ENCODE measurements around the gene BCL2L1.

BCL2L1 gene

DNA sequence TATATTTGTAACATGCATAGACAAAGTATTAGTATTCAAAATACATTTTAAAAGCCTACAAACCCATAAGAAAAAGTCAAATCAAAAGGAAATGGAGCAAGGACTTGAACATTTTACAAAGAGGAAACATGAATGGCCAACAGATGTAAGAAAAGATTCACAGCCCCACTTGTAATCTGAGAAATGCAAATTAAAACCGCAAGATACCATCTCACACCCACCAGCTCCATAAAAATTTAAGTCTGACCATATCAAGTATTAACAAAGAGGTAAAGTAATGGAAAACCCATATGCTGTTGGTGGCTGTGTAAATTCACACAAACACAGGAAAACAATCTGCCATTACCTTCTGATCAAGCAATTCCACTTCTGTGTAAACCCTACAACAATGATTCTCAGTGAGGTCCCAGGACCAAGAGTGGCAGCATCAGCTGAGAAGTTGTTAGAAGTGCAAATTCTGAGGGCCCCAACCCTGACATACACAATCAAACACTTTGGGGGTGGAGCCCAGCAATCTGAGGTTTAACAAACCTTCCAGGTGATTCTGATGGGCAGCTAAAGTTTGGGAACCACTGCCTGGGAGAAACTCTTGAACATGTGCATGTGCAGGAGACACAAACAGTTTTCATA is 30.9 kb downstream of the BCL2L1 start:
- DNase-seq = no peak

- DNase-seq = no peak
These were observed 32.5 kb downstream of the BCL2L1 start for GRCh38 chr20:31690124-31690666.

GRCh38 chr20:31689141-31689540 is 33.5 kb downstream of the BCL2L1 start:
- DNase-seq = no peak

GRCh38 chr20:31687777-31688176 is 34.9 kb downstream of the BCL2L1 start:
- DNase-seq = no peak

- DNase-seq = no peak
These were observed 36.6 kb downstream of the BCL2L1 start for GRCh38 chr20:31685853-31686643.

- peak; percentile 32 to 34 for DNase-seq
These were observed 38.3 kb downstream of the BCL2L1 start for GRCh38 chr20:31684153-31685015.

DNA sequence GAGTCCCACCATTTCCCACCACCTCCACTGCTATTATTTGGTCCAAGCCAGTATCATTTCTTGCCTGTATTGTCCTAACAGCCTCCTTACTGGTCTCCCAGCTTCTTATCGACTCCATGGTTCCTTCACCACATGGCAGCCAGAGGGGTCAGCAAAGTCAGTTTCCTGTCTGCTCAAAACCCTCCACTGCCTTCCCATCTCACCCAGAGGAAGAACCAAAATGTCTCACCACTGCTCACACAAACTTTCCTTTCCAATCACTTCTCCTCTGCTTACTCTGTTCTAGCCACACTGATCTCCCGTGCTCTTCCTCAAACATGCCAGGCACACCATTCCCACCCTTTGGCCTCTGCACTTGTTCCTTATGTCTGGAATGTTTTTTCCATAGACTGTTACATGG is 39.7 kb downstream of the BCL2L1 start:
- no peak for DNase-seq

DNA sequence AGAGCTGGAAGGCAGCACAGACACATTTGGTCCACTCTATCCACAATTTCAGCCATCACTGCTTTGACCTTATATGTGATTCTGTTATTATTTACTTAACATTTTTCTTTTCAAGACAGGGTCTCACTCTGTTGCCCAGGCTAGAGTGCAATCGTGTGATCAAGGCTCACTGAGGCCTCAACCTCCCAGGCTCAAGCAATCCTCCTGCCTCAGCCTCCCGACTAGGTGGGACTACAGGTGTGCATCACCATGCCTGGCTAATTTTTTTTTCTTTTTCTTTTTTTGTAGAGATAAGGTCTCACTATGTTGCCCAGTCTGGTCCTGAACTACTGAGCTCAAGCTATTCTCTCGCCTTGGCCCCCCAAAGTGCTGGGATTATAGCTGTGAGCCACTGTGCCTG is 40.3 kb downstream of the BCL2L1 start:
- no peak for DNase-seq

DNA sequence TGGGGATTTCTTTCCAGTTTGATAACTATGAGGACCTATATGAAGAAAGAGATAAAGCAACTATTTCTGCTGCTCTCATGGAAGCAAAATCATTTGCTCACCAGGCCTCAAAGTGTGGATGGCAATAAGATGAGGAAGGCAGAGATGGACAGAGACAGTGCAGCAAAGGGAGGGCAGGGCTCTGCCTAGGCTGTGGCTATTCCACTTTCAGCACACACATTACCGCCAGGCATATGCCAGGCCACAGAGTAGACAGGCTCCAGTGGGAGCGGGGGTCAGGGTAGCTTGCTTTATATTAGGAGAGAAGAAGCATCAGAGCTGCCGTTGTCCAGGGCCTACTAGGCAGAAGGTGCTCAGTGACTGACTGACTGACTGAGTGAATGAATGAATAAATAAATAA is 40.9 kb downstream of the BCL2L1 start:
- DNase-seq = no peak

DNA sequence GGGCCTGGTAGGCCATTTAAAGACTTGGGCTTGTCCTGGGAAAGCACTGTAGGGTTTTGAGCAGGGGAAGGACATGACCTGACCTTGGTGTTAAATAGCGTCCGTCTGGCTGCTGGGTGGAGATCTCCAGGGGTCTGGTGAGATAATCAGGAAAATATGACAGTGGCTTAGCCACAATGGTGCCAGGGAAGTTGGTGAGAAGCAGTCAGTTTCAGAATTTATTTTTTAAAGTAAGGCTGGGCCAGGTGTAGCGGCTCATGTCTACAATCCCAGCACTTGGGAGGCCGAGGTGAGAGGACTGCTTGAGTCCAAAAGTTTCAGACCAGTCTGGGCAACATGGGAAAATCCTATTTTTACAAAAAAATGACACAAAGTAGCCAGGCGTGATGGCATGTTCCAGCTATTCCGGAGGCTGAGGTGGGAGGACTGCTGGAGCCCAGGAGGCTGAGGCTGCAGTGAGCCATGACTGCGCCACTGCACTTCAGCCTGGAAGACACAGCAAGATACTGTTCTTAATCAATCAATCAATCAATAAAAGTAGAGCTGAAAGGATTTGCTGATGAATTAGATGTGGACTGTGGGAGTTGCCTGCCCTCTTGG is 41.4 kb downstream of the BCL2L1 start:
- no peak for DNase-seq

GRCh38 chr20:31680286-31681127 is 42.2 kb downstream of the BCL2L1 start:
- no peak for DNase-seq

DNA sequence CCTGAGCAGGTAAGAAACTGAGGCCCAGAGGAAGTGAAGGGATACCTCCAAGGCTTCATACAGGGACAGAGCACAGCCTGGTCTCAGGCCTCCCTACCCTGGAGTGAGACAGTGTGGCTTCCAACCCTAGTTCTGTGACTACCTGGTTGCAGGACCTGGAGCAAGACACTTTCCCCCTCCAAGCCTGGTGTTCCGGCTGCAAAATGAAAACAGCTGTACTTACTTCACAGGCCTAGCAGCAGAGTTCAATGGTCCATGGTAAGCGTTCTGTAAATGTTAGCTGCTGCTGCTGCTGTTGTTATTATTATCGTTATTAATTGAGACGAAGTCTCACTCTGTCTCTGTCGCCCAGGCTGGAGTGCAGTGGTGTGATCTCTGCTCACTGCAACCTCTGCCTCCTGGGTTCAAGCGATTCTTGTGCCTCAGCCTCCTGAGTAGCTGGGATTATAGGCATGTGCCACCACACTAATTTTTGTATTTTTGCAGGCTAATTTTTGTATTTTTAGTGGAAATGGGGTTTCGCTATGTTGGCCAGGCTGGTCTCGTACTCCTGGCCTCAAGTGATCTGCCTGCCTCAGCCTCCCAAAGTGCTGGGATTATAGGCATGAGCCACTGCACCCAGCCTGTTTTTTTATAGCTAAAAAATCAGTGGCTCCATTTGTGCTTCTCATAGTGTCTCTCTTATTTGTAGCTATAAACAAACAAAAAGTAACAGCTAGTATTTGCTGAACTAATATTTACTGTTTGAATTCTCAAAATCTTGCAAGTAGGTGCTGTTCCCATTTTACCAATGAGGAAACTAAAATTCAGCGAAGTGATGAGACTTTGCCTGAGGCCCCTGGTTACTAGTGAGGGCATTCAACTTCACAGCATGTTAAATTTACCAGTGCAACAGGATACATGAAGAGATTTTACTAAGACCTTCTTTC is 43.0 kb downstream of the BCL2L1 start:
- no peak for DNase-seq

DNA sequence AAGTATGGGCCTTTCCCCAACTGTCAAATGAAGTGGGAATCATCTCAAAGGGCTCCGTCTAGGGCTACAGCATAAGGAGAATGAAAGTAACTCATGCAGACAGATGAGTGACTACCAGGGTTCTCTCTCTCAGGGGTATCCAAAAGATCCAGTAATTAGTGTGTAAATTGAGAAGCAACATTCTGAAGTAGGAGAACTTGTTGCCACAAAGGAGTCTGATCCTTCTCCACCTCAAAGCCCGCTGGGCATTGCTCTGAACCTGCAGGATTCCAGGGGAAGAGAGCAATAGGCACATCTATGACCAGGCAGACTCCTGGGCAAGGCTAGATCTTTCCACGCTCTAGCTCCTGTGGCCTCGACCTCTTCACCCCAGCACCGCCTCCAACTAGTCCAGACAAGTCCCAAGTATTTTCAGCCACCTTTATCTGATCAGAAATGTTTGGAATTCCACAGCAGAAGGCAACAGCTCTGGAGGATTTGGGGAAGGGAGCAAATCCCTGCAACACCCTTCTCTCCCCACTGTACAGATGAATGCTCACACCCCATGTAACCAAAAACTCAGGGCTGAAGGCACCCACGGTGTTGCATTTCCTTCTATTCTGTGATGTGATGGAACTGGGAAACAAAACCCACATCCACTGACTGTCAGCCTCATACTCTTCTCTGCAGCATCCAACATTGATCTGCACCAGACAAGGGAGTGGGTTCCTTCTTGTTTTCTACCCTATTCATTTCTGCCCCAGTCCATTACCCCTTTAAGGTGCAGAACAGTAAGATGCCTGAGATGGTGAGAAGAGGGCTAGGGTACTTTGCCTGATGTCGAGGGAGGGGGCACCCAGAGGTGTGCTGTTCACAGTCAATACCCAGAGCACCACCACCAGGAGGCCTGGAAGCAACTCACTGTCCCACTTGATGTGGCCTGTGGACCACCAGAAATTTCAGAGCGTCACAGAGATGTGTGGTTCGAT is 44.0 kb downstream of the BCL2L1 start:
- no peak for DNase-seq

- no peak for DNase-seq
These were observed 45.0 kb downstream of the BCL2L1 start for GRCh38 chr20:31677553-31678260.

- no peak for DNase-seq
These were observed 46.1 kb downstream of the BCL2L1 start for GRCh38 chr20:31676609-31676989.

DNA sequence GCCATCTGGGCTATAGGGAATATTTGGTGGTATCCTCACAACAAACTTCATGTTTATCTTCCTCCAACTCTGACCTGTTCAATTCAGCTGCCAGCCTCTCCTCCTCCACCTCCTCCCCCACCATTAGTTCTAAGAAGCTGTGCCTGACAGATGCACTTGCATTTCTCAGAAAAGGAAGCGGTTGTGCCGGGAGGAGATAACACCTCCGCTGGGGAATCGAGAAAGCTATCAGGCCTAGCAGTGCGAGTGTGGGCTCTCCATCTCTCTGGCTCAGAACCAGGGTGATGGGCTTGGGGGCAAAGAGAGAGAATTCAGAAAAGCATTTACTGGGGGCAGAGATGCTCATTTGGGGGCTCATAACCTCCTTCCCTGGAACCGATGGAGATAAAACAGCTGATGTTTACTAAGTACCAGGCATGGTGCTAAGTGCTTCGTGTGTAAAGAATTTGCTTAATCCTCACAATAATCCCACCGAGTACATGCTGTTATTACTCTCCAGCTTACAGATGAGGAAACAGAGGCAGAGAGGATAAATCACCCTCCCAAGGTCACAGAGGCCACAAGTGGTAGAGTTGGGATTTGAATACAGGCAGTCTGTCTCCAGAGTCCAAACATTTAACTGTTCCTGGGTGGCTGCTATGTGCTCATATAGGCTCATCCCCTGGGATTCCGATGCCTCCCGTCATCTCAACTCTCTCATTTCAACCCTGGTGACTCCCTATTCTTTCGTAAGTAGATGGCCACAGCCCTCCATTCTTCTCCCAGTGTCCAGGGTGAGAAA is 46.6 kb downstream of the BCL2L1 start:
- peak; percentile 70 to 75 for DNase-seq

GRCh38 chr20:31674895-31675827 is 47.5 kb downstream of the BCL2L1 start:
- peak; percentile 75 to 81 for DNase-seq
